ENCODE results near the gene ZNF680.

ZNF680 gene

GRCh38 chr7:64544010-64544409 lies 18.9 kb downstream of the ZNF680 start:
- CTCF ChIA-PET, result no interaction called here
- no peak for DNase-seq (ENCODE audit: extremely low spot score)
- TF ChIP-seq ZNF384 (IDR thresholded peaks at IDR 0.05), result no peak
- TF ChIP-seq HDGF (IDR thresholded peaks at IDR 0.05; ENCODE audit: borderline replicate concordance), result no peak
- no peak for TF ChIP-seq TARDBP (IDR thresholded peaks at IDR 0.05)
- no peak for TF ChIP-seq FOXA1 (IDR thresholded peaks at IDR 0.05)
- no peak for TF ChIP-seq SP1 (IDR thresholded peaks at IDR 0.05)
- TF ChIP-seq FOXK2 (IDR thresholded peaks at IDR 0.05), result no peak
- TF ChIP-seq L3MBTL2 (conservative IDR thresholded peaks at IDR 0.05), result no peak
- TF ChIP-seq SUZ12 (IDR thresholded peaks at IDR 0.05), result no peak
- TF ChIP-seq ARNT (IDR thresholded peaks at IDR 0.05), result no peak
- TF ChIP-seq PKNOX1 (IDR thresholded peaks at IDR 0.05), result no peak
- TF ChIP-seq NFRKB (IDR thresholded peaks at IDR 0.05), result no peak
- no peak for TF ChIP-seq CTBP1 (IDR thresholded peaks at IDR 0.05; ENCODE audit: borderline replicate concordance)
- no peak for TF ChIP-seq LEF1 (IDR thresholded peaks at IDR 0.05; ENCODE audit: borderline replicate concordance)
- TF ChIP-seq FOXM1 (IDR thresholded peaks at IDR 0.05; ENCODE audit: borderline replicate concordance), result no peak
- no peak for TF ChIP-seq BHLHE40 (IDR thresholded peaks at IDR 0.05; ENCODE audit: borderline replicate concordance)
- no peak for TF ChIP-seq ELF4 (IDR thresholded peaks at IDR 0.05)
- POLR2A ChIA-PET, result no interaction called here

- POLR2A ChIA-PET, result no interaction called here
- TF ChIP-seq ZNF384 (IDR thresholded peaks at IDR 0.05) (no peak), SP1 (IDR thresholded peaks at IDR 0.05) (no peak), ARNT (IDR thresholded peaks at IDR 0.05) (no peak), FOXK2 (IDR thresholded peaks at IDR 0.05) (no peak), L3MBTL2 (conservative IDR thresholded peaks at IDR 0.05) (no peak), BHLHE40 (IDR thresholded peaks at IDR 0.05; ENCODE audit: borderline replicate concordance) (no peak), ELF4 (IDR thresholded peaks at IDR 0.05) (no peak), FOXM1 (IDR thresholded peaks at IDR 0.05; ENCODE audit: borderline replicate concordance) (no peak), NFRKB (IDR thresholded peaks at IDR 0.05) (no peak), LEF1 (IDR thresholded peaks at IDR 0.05; ENCODE audit: borderline replicate concordance) (no peak)
- CTCF ChIA-PET, result no interaction called here
- no peak for DNase-seq (ENCODE audit: extremely low spot score)
Measured at GRCh38 chr7:64541438-64542359, 21.2 kb downstream of the ZNF680 start.

- ChIA-PET CTCF (no interaction called here), POLR2A (no interaction called here)
- TF ChIP-seq ELF4 (IDR thresholded peaks at IDR 0.05) (no peak), HDGF (IDR thresholded peaks at IDR 0.05; ENCODE audit: borderline replicate concordance) (no peak), CTBP1 (IDR thresholded peaks at IDR 0.05; ENCODE audit: borderline replicate concordance) (no peak), NFRKB (IDR thresholded peaks at IDR 0.05) (no peak), ZNF384 (IDR thresholded peaks at IDR 0.05) (no peak), BHLHE40 (IDR thresholded peaks at IDR 0.05; ENCODE audit: borderline replicate concordance) (no peak), TARDBP (IDR thresholded peaks at IDR 0.05) (no peak), L3MBTL2 (conservative IDR thresholded peaks at IDR 0.05) (no peak), FOXK2 (IDR thresholded peaks at IDR 0.05) (no peak), LEF1 (IDR thresholded peaks at IDR 0.05; ENCODE audit: borderline replicate concordance) (no peak), SUZ12 (IDR thresholded peaks at IDR 0.05) (no peak), FOXM1 (IDR thresholded peaks at IDR 0.05; ENCODE audit: borderline replicate concordance) (no peak), ARNT (IDR thresholded peaks at IDR 0.05) (no peak), SP1 (IDR thresholded peaks at IDR 0.05) (no peak), FOXA1 (IDR thresholded peaks at IDR 0.05) (no peak), PKNOX1 (IDR thresholded peaks at IDR 0.05) (no peak)
- no peak for DNase-seq (ENCODE audit: extremely low spot score)
Measured at GRCh38 chr7:64533756-64534155, 29.1 kb downstream of the ZNF680 start.

- POLR2A ChIA-PET, result no interaction called here
- DNase-seq (ENCODE audit: extremely low spot score), result no peak
- TF ChIP-seq ELF4 (IDR thresholded peaks at IDR 0.05), result no peak
- TF ChIP-seq BHLHE40 (IDR thresholded peaks at IDR 0.05; ENCODE audit: borderline replicate concordance), result no peak
- no peak for TF ChIP-seq LEF1 (IDR thresholded peaks at IDR 0.05; ENCODE audit: borderline replicate concordance)
- no peak for TF ChIP-seq NFRKB (IDR thresholded peaks at IDR 0.05)
- no peak for TF ChIP-seq FOXA1 (IDR thresholded peaks at IDR 0.05)
- no peak for TF ChIP-seq FOXK2 (IDR thresholded peaks at IDR 0.05)
- no peak for TF ChIP-seq CTBP1 (IDR thresholded peaks at IDR 0.05; ENCODE audit: borderline replicate concordance)
- TF ChIP-seq PKNOX1 (IDR thresholded peaks at IDR 0.05), result no peak
- no peak for TF ChIP-seq TARDBP (IDR thresholded peaks at IDR 0.05)
- TF ChIP-seq SUZ12 (IDR thresholded peaks at IDR 0.05), result no peak
- CTCF ChIA-PET, result no interaction called here
Measured at GRCh38 chr7:64528770-64529169, 34.1 kb downstream of the ZNF680 start.

GRCh38 chr7:64521409-64521984 lies 41.4 kb downstream of the ZNF680 start:
- POLR2A ChIA-PET, result no interaction called here
- no peak for DNase-seq (ENCODE audit: extremely low spot score)
- CTCF ChIA-PET, result no interaction called here
- no peak for TF ChIP-seq NFRKB (IDR thresholded peaks at IDR 0.05)
- no peak for TF ChIP-seq FOXK2 (IDR thresholded peaks at IDR 0.05)
- TF ChIP-seq HDGF (IDR thresholded peaks at IDR 0.05; ENCODE audit: borderline replicate concordance), result no peak
- TF ChIP-seq SP1 (IDR thresholded peaks at IDR 0.05), result no peak

- ChIA-PET CTCF (no interaction called here), POLR2A (no interaction called here)
- DNase-seq (ENCODE audit: extremely low spot score), result no peak
- no peak for TF ChIP-seq PKNOX1 (IDR thresholded peaks at IDR 0.05)
- TF ChIP-seq SUZ12 (IDR thresholded peaks at IDR 0.05), result no peak
- TF ChIP-seq LEF1 (IDR thresholded peaks at IDR 0.05; ENCODE audit: borderline replicate concordance), result no peak
- no peak for TF ChIP-seq FOXK2 (IDR thresholded peaks at IDR 0.05)
- TF ChIP-seq TARDBP (IDR thresholded peaks at IDR 0.05), result no peak
- TF ChIP-seq BHLHE40 (IDR thresholded peaks at IDR 0.05; ENCODE audit: borderline replicate concordance), result no peak
Measured at GRCh38 chr7:64516451-64516850, 46.4 kb downstream of the ZNF680 start.
